Erythroblast (primary cell): ENCODE data around the gene CAMSAP2.

ENCODE experiments used
- GATA1 ChIP-seq: IDR thresholded peaks from 2 replicates; pipeline ENCODE4 v1.6.1; 2011; ENCODE audit warnings: low read depth, mild to moderate bottlenecking, control low read depth, low read length, moderate library complexity
- POLR2A ChIP-seq: IDR thresholded peaks from 2 replicates; pipeline ENCODE4 v1.6.1; 2011; ENCODE audit warnings: mild to moderate bottlenecking, low read length

- no peak for TF ChIP-seq POLR2A
- TF ChIP-seq GATA1, result no peak
Measured at GRCh38 chr1:200784576-200784975, 45.9 kb downstream of the CAMSAP2 start.
